HUES64 (cell line): ENCODE data around the gene PGAP3.

ENCODE experiments used
- H3K27ac ChIP-seq: 2 replicates; pipeline ENCODE4 v1.7.0; 2013; ENCODE audit warnings: low read depth, low read length, inconsistent platforms
- H3K27me3 ChIP-seq: 2 replicates; pipeline ENCODE4 v1.6.1; 2013; ENCODE audit warnings: mild to moderate bottlenecking, low read length; ENCODE audit not compliant: insufficient read depth
- H3K36me3 ChIP-seq: 2 replicates; pipeline ENCODE4 v1.6.1; 2013; ENCODE audit warnings: mild to moderate bottlenecking, low read length; ENCODE audit not compliant: insufficient read depth
- H3K4me1 ChIP-seq: 2 replicates; pipeline ENCODE4 v1.6.1; 2013; ENCODE audit warnings: mild to moderate bottlenecking, low read length, moderate library complexity; ENCODE audit not compliant: insufficient read depth
- H3K4me3 ChIP-seq: 2 replicates; pipeline ENCODE4 v1.5.1; 2013; ENCODE audit warnings: mild to moderate bottlenecking, low read length, moderate library complexity
- H3K9ac ChIP-seq: 2 replicates; pipeline ENCODE4 v1.6.1; 2013; ENCODE audit warnings: mild to moderate bottlenecking, low read depth, low read length
- H3K9me3 ChIP-seq: 2 replicates; pipeline ENCODE4 v1.6.1; 2013; ENCODE audit warnings: low read depth, low read length; ENCODE audit not compliant: insufficient read depth
- WGBS: fragments of 150-250, 120-280 bp; methylation state at CpG from one replicate; pipeline ENCODE4 v1.1.7; 2013; ENCODE audit warnings: missing lambda C conversion rate; 5-methylcytosine and 5-hydroxymethylcytosine counted together

Gene PGAP3

DNA sequence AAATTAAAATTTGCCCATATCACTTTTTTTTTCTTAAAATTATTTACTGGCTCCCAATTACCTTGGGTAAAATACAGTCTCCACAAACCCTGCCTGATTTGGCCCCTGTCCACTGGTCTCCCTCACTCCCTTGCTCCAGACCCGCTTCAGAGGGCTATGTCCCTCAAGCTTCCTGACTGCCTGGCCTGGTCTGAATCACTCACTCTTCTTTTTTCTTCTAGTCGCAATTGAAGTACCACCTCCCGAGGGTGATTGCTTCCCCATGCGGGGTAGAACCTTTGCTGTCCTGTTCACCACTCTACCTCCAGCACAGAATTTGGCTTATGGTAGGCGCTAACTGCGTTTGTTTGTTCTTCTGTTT is 598 bp upstream of the PGAP3 start:
- Histone ChIP-seq H3K4me1 (peaks cover 19% of the 10 kb centered on the region), H3K9me3 (no peaks in the 10 kb centered on the region), H3K27ac (peak overlapping the region; percentile 100), H3K4me3 (peak overlapping the region; percentile 66), H3K27me3 (no peaks in the 10 kb centered on the region), H3K36me3 (peaks cover 8% of the 10 kb centered on the region; the same call in 1 of the 2 replicates), H3K9ac (peak overlapping the region; percentile 79)
- WGBS: 8% methylated on average over 5 of the region's 6 CpGs

DNA sequence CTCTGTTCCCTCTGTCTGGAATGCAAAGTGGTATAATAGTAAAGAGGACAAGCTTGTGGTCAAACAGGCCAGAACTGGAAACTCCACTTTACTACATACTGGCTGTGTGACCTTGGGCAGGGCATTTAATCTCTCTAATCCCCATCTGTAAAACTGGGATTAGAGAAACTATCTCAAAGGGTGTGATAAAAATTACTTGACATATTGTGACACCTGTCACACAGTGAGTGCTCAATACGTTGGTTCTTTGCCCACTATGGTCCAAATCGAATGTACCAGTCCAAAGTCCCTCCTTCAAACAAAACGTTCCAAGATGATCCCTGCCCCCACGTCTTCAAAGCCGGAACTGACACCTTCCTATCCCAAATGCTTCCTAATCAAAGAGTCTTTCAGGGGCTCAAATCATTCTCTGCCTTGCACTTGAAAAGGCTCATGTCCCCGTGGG is 734 bp downstream of the PGAP3 start:
- Histone ChIP-seq H3K4me1 (peaks cover 19% of the 10 kb centered on the region), H3K36me3 (peaks cover 13% of the 10 kb centered on the region; the same call in 1 of the 2 replicates), H3K27me3 (no peaks in the 10 kb centered on the region), H3K4me3 (peak overlapping the region; percentile 66), H3K27ac (peak overlapping the region; percentile 100), H3K9ac (peak overlapping the region; percentile 79; the same call in 1 of the 2 replicates), H3K9me3 (no peaks in the 10 kb centered on the region)
- WGBS: 75% methylated on average over 6 of the region's 6 CpGs

DNA sequence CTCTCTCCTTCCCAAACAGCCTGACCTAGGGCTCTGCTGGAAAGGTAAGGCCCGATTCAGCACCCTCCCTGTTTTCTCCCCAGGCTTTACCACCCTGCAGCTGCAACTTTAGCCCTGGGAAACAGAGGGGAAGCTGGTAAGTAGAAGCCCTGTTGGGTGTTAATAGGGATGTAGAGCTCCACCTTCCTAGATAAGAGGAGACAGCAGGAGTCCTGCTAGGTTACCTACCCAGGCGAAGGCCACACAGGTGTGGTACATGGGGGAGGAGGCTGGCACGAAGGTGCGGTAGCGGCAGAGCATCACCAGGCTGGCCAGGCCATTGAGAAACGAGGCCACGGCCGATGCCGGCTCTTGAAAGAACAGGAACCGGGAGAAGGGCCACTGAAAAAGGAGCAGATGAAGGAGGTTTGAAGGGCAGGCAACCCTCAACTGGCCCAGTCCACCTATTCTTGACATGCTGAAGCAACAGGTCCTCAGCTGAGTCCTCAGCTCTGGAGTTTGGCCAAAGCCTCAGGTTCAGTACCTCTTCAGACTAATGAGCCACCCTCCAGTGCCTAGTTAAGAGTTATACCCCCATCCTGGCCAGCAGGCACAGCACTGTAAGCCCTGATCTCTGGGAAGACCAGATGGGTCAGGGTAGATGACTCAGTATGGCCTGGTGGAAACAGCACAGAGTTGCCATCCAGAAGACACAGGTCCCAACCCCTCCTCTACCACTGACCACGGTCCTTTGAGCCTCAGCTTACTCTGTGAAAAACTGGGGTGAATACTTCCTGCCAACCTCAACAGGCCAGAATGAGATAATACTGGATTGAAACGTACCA is 3.3 kb downstream of the PGAP3 start:
- no peaks in the 10 kb centered on the region for H3K27me3 ChIP-seq
- H3K36me3 ChIP-seq: peaks cover 20% of the 10 kb centered on the region; the same call in 1 of the 2 replicates
- no peak overlapping the region for H3K27ac ChIP-seq
- H3K4me3 ChIP-seq: no peak overlapping the region
- H3K4me1 ChIP-seq: peaks cover 10% of the 10 kb centered on the region
- WGBS: 94% methylated on average over 12 of the region's 12 CpGs
- no peaks in the 10 kb centered on the region for H3K9me3 ChIP-seq
- no peak overlapping the region for H3K9ac ChIP-seq

DNA sequence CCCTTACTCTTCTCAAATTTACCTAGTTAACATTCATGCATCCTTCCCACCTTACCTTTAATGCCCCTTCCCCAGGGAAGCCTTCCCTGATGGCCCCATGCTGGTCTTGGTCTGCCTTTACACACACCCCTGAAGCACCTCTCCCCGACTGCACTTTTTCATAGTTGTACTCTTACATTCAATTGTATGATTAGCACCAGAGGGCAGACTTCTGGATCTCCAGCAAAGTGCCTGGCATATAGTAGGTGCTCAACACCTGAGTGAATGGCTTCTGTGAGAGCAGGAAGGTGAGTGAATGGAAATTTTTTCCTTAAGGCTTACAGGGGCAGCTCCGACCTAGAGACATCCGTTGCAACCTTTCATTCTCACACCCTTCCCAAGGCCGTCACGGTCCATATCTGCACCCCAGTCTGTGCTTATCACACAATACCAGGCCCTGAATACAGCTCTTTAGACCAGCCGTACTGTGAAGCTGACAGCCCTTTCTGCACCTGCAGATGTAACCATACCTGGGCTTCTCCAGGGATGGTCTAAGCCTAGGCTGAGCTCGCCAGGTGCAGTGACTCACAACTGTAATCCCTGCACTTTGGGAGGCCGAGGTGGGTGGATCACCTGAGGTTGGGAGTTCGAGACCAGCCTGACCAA is 4.4 kb downstream of the PGAP3 start:
- Histone ChIP-seq H3K4me3 (no peak overlapping the region), H3K9me3 (no peaks in the 10 kb centered on the region), H3K27me3 (no peaks in the 10 kb centered on the region), H3K4me1 (peaks cover 7% of the 10 kb centered on the region), H3K36me3 (peaks cover 20% of the 10 kb centered on the region; the same call in 1 of the 2 replicates), H3K27ac (no peak overlapping the region), H3K9ac (no peak overlapping the region)
- 92% methylated on average over 9 of the region's 9 CpGs for WGBS

DNA sequence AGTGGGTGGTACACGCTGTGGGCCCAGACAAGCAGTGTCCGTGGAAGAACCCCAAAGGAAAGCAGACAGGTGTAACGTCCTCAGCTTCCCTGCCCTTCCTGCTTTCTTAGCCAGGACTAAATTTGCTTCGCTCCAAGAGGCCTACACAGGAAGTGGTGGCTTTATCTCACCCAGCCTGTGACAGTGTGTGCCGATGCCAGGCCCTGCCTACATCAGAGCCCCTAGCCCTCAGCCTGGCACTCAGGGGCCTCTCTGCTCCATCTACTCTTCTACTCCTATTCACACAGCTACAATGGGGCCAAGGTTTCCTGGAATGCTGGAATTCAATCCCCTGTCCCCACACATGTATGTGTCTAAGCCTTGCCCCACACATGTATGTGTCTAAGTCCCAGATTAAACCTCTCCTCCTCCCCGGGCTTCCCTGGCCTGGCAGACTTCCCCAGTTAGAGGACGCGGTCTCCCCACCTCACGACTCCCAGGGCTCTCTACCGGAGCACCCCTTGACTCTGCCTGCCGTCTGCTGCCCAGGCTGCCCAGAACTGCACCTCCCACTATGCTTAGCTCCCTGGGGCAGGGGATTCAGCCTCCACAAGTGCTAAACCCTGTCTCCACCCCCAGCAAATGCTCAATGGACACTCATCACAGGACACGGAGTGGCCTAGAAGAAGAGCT is 8.2 kb downstream of the PGAP3 start:
- Histone ChIP-seq H3K9ac (no peak overlapping the region), H3K9me3 (no peaks in the 10 kb centered on the region), H3K4me1 (no peaks in the 10 kb centered on the region; the same call in 1 of the 2 replicates), H3K36me3 (peaks cover 28% of the 10 kb centered on the region), H3K4me3 (no peak overlapping the region), H3K27ac (no peak overlapping the region), H3K27me3 (no peaks in the 10 kb centered on the region)
- 86% methylated on average over 12 of the region's 12 CpGs for WGBS

DNA sequence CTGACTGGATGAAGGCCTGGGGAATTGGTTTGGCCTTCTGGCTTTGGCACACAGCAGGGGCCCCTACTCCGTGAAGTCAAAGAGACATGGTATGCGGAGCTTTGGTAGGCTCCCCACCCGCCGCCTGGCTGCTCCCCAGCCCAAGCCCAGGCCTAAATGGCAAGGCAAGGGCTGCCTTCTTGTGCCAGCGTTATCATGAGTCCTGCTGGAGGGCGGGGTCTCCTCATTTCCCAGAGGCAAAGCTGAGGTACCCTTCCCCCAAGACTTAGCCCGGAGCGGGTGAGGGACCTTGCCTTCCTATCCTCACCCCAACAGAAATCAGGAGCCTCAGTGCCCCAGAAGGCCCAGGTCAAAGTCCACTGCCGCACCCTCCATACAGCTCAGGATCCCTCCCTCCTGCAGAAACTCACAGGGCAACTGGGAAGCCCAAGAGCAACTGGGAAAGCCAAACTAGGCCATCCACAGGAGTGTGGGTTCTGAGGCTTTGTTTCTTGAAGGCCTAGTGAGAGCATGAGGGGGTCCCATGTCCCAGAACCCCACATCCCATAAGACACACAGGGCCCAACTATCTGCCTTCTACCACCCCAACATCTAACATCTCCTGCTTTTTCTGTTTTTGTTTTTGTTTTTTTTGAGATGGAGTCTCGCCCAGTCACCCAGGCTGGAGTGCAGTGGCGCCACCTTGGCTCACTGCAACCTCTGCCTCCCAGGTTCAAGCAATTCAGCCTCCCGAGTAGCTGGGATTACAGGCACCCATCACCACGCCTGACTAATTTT is 9.3 kb downstream of the PGAP3 start:
- no peak overlapping the region for H3K4me3 ChIP-seq
- H3K27me3 ChIP-seq: no peaks in the 10 kb centered on the region
- H3K27ac ChIP-seq: no peak overlapping the region
- H3K9me3 ChIP-seq: no peaks in the 10 kb centered on the region
- H3K36me3 ChIP-seq: peaks cover 21% of the 10 kb centered on the region
- 84% methylated on average over 13 of the region's 13 CpGs for WGBS
- H3K4me1 ChIP-seq: no peaks in the 10 kb centered on the region; the same call in 1 of the 2 replicates
- H3K9ac ChIP-seq: no peak overlapping the region

GRCh38 chr17:39677542-39678339 is 10.1 kb downstream of the PGAP3 start:
- H3K9ac ChIP-seq: no peak overlapping the region
- 92% methylated on average over 13 of the region's 13 CpGs for WGBS
- H3K27ac ChIP-seq: no peak overlapping the region
- no peaks in the 10 kb centered on the region for H3K27me3 ChIP-seq
- H3K4me3 ChIP-seq: no peak overlapping the region
- no peaks in the 10 kb centered on the region; the same call in 1 of the 2 replicates for H3K4me1 ChIP-seq
- H3K36me3 ChIP-seq: peaks cover 15% of the 10 kb centered on the region
- H3K9me3 ChIP-seq: no peaks in the 10 kb centered on the region

DNA sequence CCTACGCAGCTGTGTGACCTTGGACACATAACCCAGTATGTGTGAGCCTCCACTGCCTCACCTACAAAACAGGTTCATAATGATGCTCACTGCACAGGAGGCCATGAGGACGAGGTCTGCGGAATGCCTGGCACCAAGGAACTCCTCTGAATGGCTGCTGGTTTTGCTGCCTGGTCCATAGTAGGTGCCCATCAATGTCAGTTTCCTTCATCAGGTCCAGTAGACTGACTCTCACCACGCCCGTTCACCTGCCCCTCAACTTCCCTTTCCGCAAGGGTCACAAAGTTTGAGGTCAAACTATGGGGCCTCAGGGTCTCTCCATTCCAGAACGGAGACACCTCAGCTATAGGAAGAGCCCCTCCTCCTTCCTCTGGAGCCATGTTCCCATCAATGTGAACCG is 10.8 kb downstream of the PGAP3 start:
- Histone ChIP-seq H3K4me1 (no peaks in the 10 kb centered on the region; the same call in 1 of the 2 replicates), H3K9me3 (no peaks in the 10 kb centered on the region), H3K36me3 (peaks cover 15% of the 10 kb centered on the region), H3K4me3 (no peak overlapping the region), H3K27ac (no peak overlapping the region), H3K9ac (no peak overlapping the region), H3K27me3 (no peaks in the 10 kb centered on the region)
- WGBS: 91% methylated on average over 6 of the region's 8 CpGs

DNA sequence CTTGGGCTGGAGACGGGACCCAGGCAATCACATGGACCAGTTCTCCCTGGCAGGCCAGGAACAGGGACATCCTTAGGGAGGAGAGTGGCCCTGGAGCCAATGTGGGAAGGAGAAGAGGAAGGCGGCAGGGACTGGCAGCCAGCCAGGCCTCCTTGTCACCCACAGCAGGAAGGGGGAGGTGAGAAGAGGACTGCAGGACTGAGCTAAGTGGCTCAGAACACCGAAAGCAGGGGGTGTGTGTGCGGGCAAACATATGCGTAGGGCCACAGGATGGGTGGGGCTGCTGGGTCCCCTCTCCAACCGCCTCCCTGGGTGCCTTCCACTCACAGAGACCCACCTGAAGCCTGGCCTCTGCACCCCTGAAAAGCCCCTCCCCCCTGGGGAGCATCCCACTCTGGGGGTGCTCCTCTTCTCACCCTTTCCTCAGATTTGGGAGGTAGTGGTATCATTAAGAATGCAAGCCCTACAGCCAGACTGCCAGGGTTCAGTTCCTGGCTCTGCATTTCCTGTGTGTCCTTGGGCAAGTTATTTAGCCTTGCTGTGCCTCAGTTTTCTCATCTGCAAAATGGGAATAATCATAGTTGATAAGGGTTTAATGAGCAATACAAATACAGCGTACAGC is 11.5 kb downstream of the PGAP3 start:
- Histone ChIP-seq H3K27me3 (no peaks in the 10 kb centered on the region), H3K9ac (no peak overlapping the region), H3K4me3 (no peak overlapping the region), H3K36me3 (peaks cover 14% of the 10 kb centered on the region), H3K9me3 (no peaks in the 10 kb centered on the region), H3K27ac (no peak overlapping the region), H3K4me1 (no peaks in the 10 kb centered on the region; the same call in 1 of the 2 replicates)
- 88% methylated on average over 7 of the region's 7 CpGs for WGBS
